PC-9 (cell line): Measurements from ENCODE around the gene LASP1. TPM values are rescaled to one million over a fixed set of nuclear protein-coding genes. Genes with fewer than 3 reads are reported as not detected.

Experiments used
- BruUV-seq: library from RNA; stranded (reverse); fragments of 400-500 nt; replicated peaks from 2 replicates; lab custom pipeline; 2021; lab: Mats Ljungman, UMichigan
- CTCF ChIA-PET: fragments of 300-600 bp; sonication (Branson Sonifier 250); formaldehyde crosslinking; loops from one replicate; lab custom pipeline; 2022; ENCODE audit warnings: antibody characterized with exemption; lab: Charles Lee
- POLR2A ChIA-PET: fragments of 300-600 bp; sonication (Branson Sonifier 250); formaldehyde crosslinking; loops from one replicate; lab custom pipeline; 2022; ENCODE audit warnings: antibody characterized with exemption; ENCODE audit not compliant: unreplicated experiment; lab: Charles Lee
- DNase-seq, 2 experiments: peaks; one replicate each; pipeline versions ENCODE4 v3.0.0 to v3.0.0-alpha.2; 2015 to 2022; ENCODE audit warnings: mixed read lengths in 1 of 2
- H2AFZ ChIP-seq: fragments of 200-600 bp; sonication (generic); 2 replicates; pipeline ENCODE4 v1.8.1; 2017; ENCODE audit warnings: antibody characterized with exemption
- H3F3A ChIP-seq: fragments of 200-600 bp; sonication (generic); 2 replicates; pipeline ENCODE4 v1.8.1; 2017; ENCODE audit warnings: antibody characterized with exemption, mild to moderate bottlenecking, low read depth; ENCODE audit not compliant: insufficient read depth
- H3K27ac ChIP-seq: fragments of 200-600 bp; sonication (generic); 2 replicates; pipeline ENCODE4 v1.6.1; 2016; ENCODE audit warnings: mixed run types
- H3K27me3 ChIP-seq: fragments of 200-600 bp; sonication (generic); 2 replicates; pipeline ENCODE4 v1.6.1; 2016; ENCODE audit warnings: low read depth, mixed run types; ENCODE audit not compliant: insufficient read depth
- H3K36me3 ChIP-seq: fragments of 200-600 bp; sonication (generic); 2 replicates; pipeline ENCODE4 v1.6.1; 2016; ENCODE audit warnings: low read depth, mixed run types
- H3K4me1 ChIP-seq: fragments of 200-600 bp; sonication (generic); replicated peaks from 2 replicates; pipeline ENCODE4 v1.6.1; 2016; ENCODE audit warnings: mixed run types; ENCODE audit not compliant: insufficient read depth
- H3K4me2 ChIP-seq: fragments of 200-600 bp; sonication (generic); 2 replicates; pipeline ENCODE4 v1.6.1; 2017; ENCODE audit warnings: mixed run types
- H3K4me3 ChIP-seq: fragments of 200-600 bp; sonication (generic); 2 replicates; pipeline ENCODE4 v1.6.1; 2016; ENCODE audit warnings: mixed run types
- H3K79me2 ChIP-seq: fragments of 200-600 bp; sonication (generic); 2 replicates; pipeline ENCODE4 v1.6.1; 2017; ENCODE audit warnings: low read depth, mixed run types
- H3K9me2 ChIP-seq: fragments of 200-600 bp; sonication (generic); 2 replicates; pipeline ENCODE4 v1.8.1; 2017; ENCODE audit warnings: mild to moderate bottlenecking; ENCODE audit not compliant: insufficient read depth
- H3K9me3 ChIP-seq: fragments of 200-600 bp; sonication (generic); 2 replicates; pipeline ENCODE4 v1.8.1; 2016; ENCODE audit warnings: low read depth; ENCODE audit not compliant: insufficient read depth
- H4K20me1 ChIP-seq: fragments of 200-600 bp; sonication (generic); 2 replicates; pipeline ENCODE4 v1.8.1; 2017; ENCODE audit not compliant: insufficient read depth
- EZH2 ChIP-seq: fragments of 200-600 bp; sonication (generic); IDR thresholded peaks from 2 replicates; pipeline ENCODE4 v1.8.0; 2017; ENCODE audit warnings: antibody characterized with exemption, low read depth
- intact Hi-C: fragments of 100-400 bp; cut with micrococcal nuclease; formaldehyde crosslinking; loops from one replicate; pipeline ENCODE4 v1.10.0; 2022; ENCODE audit not compliant: unreplicated experiment
- total RNA-seq: library from RNA; stranded (reverse); gene quantifications from 2 replicates; pipeline ENCODE4 v1.2.3, GENCODE V29; 2021
- TF ChIP-seq, protein P1 (sequence below): fragments of 200-600 bp; sonication (generic); conservative IDR thresholded peaks from 2 replicates; pipeline ENCODE4 v1.6.1; 2017; ENCODE audit warnings: mixed run types, antibody characterized with exemption, mild to moderate bottlenecking, moderate library complexity

LASP1 gene
- total RNA-seq, 1 experiment from 2014 or later: 309 TPM

DNA sequence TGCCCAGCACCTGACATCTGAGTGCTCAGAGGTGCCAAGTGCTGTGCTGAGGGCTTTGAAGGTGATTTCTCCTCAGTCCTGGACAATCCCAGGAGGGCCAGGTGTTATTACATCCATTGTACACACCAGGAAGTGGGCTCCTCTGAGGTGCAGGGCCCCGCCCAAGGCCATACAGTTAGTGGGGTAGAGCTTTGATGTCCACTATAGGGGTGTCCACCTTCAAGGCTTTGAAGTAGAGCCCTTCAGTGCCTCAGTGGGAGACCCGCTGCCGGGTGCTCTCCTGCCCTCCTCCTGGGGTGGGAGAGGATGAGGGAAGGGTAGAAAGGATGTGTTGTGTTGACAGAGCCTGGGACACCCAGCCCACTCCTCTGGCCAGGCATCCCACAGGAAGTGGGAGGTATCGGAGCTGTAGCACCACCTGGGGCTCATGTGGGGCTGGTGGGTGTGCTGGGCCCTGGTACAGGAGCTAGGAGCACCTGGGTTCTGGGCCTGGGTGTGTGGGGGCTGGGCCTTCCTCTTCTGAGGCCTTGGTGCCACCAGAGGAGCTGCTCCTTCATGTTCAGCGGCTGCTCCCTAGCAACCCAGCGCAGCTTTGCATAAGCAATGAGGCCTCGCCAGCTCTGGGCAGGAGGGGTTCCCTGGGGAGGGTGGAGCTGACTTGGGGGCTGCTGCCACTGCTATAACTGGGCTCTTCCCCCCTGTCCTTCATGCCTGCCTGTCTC, 7.4 kb downstream of the LASP1 start:
- Histone ChIP-seq H3K9me2 (no peaks in the 10 kb centered on the region), H3K4me1 (peaks cover 93% of the 10 kb centered on the region), H4K20me1 (peaks cover 73% of the 10 kb centered on the region), H3F3A (peaks cover 75% of the 10 kb centered on the region), H3K4me3 (no peak overlapping the region), H2AFZ (no peak overlapping the region), H3K9me3 (no peaks in the 10 kb centered on the region), H3K27me3 (no peaks in the 10 kb centered on the region), H3K27ac (peak overlapping the region; percentile 77), H3K4me2 (peak overlapping the region; percentile 69), H3K36me3 (peaks cover 14% of the 10 kb centered on the region), H3K79me2 (peaks cover 90% of the 10 kb centered on the region)
- POLR2A ChIA-PET: interaction anchor here (0.5 to 0.6 kb wide), 2 partner anchors 90 to 126 kb away, joined by 4 read pairs; partner anchors contain the start of gene FBXO47
- BruUV-seq: no TSS peak
- TF ChIP-seq, protein P1, sequence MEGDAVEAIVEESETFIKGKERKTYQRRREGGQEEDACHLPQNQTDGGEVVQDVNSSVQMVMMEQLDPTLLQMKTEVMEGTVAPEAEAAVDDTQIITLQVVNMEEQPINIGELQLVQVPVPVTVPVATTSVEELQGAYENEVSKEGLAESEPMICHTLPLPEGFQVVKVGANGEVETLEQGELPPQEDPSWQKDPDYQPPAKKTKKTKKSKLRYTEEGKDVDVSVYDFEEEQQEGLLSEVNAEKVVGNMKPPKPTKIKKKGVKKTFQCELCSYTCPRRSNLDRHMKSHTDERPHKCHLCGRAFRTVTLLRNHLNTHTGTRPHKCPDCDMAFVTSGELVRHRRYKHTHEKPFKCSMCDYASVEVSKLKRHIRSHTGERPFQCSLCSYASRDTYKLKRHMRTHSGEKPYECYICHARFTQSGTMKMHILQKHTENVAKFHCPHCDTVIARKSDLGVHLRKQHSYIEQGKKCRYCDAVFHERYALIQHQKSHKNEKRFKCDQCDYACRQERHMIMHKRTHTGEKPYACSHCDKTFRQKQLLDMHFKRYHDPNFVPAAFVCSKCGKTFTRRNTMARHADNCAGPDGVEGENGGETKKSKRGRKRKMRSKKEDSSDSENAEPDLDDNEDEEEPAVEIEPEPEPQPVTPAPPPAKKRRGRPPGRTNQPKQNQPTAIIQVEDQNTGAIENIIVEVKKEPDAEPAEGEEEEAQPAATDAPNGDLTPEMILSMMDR: no peak
- no peak for TF ChIP-seq EZH2
- intact Hi-C loops: no loop called here
- CTCF ChIA-PET: no interaction called here
- DNase-seq: no peak

GRCh38 chr17:38879878-38880665, 10.2 kb downstream of the LASP1 start:
- Histone ChIP-seq H3K9me2 (no peaks in the 10 kb centered on the region), H3K36me3 (peaks cover 29% of the 10 kb centered on the region), H3K27me3 (no peaks in the 10 kb centered on the region), H3K4me3 (peak overlapping the region; percentile 38; the same call in 1 of the 2 replicates), H4K20me1 (peaks cover 69% of the 10 kb centered on the region), H3K4me1 (peaks cover 84% of the 10 kb centered on the region), H3K9me3 (no peaks in the 10 kb centered on the region), H3K27ac (peak overlapping the region; percentile 77), H2AFZ (no peak overlapping the region), H3K79me2 (peaks cover 90% of the 10 kb centered on the region), H3K4me2 (peak overlapping the region; percentile 69), H3F3A (peaks cover 78% of the 10 kb centered on the region)
- no TSS peak for BruUV-seq
- no peak for TF ChIP-seq EZH2
- TF ChIP-seq, protein P1: no peak
- DNase-seq: peak; percentile 89 to 93
- ChIA-PET CTCF (no interaction called here), POLR2A (interaction anchor here (0.6 to 1.1 kb wide), 4 partner anchors 9 to 79 kb away, joined by 3 to 7 read pairs (median 4); partner anchors contain the start of gene RPL23)
- intact Hi-C loops: no loop called here

DNA sequence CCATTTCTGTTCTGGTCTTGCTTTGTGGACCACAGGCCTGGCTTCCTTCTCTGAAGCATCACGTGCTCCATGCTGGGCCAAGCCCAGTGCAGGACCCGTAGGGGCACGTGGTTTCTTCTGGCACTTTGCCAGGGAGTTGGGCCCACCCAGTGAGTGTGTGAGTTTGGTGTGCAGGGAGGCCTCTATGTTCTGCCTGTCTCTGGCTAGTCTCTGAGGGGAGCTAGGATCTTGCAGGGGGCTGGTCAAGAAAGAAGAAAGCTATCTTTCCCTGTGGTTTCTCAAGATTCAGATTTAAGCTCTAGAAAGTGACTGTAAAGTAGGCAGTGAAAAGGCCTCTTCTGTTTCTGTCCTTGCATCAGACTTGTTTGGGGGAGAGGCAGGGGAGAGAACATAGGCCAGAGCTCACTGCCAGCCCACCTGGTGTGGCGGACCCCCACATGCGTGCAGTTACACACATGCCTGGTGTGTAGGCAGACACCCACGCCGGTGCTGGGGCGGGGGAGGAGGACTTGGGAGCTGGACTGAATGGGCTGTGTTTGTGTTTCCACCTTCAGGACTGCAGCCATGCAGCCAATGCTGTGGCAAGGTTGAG, 11.8 kb downstream of the LASP1 start:
- H3K36me3 ChIP-seq: peaks cover 36% of the 10 kb centered on the region
- no peak overlapping the region for H3K4me3 ChIP-seq
- H3K9me3 ChIP-seq: no peaks in the 10 kb centered on the region
- no peak overlapping the region for H2AFZ ChIP-seq
- H3F3A ChIP-seq: peaks cover 64% of the 10 kb centered on the region
- TF ChIP-seq, protein P1: no peak
- no peak for TF ChIP-seq EZH2
- H4K20me1 ChIP-seq: peaks cover 71% of the 10 kb centered on the region
- DNase-seq: no peak
- H3K4me2 ChIP-seq: peak overlapping the region; percentile 69
- no peaks in the 10 kb centered on the region for H3K9me2 ChIP-seq
- POLR2A ChIA-PET: no interaction called here
- peaks cover 73% of the 10 kb centered on the region for H3K4me1 ChIP-seq
- BruUV-seq: no TSS peak
- H3K27me3 ChIP-seq: no peaks in the 10 kb centered on the region
- H3K27ac ChIP-seq: peak overlapping the region; percentile 77
- intact Hi-C loops: no loop called here
- CTCF ChIA-PET: no interaction called here
- peaks cover 90% of the 10 kb centered on the region for H3K79me2 ChIP-seq
